ENCODE results near the gene ABAT.
A peak's percentile ranks its signal among the peaks of the same experiment; 100 is the strongest.

The ABAT gene

DNA sequence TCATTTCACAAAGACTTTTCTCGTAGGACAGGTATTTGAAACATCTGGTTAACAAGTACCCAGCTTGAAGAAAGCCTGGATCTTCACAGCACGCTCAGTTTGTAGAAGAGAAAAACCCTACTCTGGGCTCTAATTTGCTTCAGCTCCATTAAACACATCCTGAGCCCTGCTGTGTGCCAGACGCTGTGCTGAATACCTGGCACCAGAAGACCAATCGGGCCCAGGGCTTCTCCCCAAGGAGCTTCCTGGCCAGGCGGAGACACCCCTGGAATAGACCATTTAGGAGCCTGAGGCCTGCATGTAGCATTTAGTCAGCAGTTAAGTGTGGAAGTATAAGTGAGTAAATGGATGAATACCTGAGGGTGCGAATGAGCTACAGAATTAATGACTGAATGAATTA lies 8.9 kb upstream of the ABAT start:
- Mint-ChIP-seq H3K4me1 (ENCODE audit: low read depth) (no peaks in the 10 kb centered on the region), H3K9me3 (no peaks in the 10 kb centered on the region), H3K36me3 (ENCODE audit: low read depth) (no peaks in the 10 kb centered on the region), H3K27me3 (ENCODE audit: low read depth) (no peaks in the 10 kb centered on the region), H3K27ac (no peak overlapping the region), H3K4me3 (no peak overlapping the region)

DNA sequence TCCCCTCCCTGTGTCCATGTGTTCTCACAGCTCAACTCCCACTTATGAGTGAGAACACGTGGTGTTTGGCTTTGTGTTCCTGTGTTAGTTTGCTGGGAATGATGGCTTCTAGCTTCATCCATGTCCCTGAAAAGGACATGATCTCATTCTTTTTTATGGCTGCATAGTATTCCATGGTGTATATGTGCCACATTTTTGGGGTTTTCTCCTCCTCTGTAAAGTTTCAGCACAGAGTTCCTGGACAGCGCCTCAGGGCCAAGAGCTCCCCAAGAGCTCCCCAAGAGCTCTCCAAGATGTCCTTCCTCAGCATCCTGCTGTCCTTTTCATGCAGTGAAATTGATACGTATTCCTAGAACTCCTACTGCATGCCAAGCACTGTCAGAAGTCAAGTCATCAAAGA lies 6.9 kb upstream of the ABAT start:
- Mint-ChIP-seq H3K27ac (no peak overlapping the region), H3K4me3 (no peak overlapping the region), H3K36me3 (ENCODE audit: low read depth) (no peaks in the 10 kb centered on the region), H3K27me3 (ENCODE audit: low read depth) (no peaks in the 10 kb centered on the region), H3K4me1 (ENCODE audit: low read depth) (no peaks in the 10 kb centered on the region), H3K9me3 (no peaks in the 10 kb centered on the region)

GRCh38 chr16:8668113-8668512 lies 6.3 kb upstream of the ABAT start:
- H3K36me3 Mint-ChIP-seq (ENCODE audit: low read depth), result no peaks in the 10 kb centered on the region
- H3K4me3 Mint-ChIP-seq, result no peak overlapping the region

GRCh38 chr16:8669481-8669880 lies 4.9 kb upstream of the ABAT start:
- H3K4me1 Mint-ChIP-seq (ENCODE audit: low read depth), result peaks cover 7% of the 10 kb centered on the region
- H3K4me3 Mint-ChIP-seq, result no peak overlapping the region
- no peaks in the 10 kb centered on the region for H3K36me3 Mint-ChIP-seq (ENCODE audit: low read depth)
- no peaks in the 10 kb centered on the region for H3K9me3 Mint-ChIP-seq
- H3K27me3 Mint-ChIP-seq (ENCODE audit: low read depth), result no peaks in the 10 kb centered on the region
- H3K27ac Mint-ChIP-seq, result no peak overlapping the region

More at GRCh38 chr16:8668113-8668512, 6.3 kb upstream of the ABAT start:
- Mint-ChIP-seq H3K9me3 (no peaks in the 10 kb centered on the region), H3K4me1 (ENCODE audit: low read depth) (no peaks in the 10 kb centered on the region), H3K27me3 (ENCODE audit: low read depth) (no peaks in the 10 kb centered on the region), H3K27ac (no peak overlapping the region)

GRCh38 chr16:8670014-8670560 lies 4.3 kb upstream of the ABAT start:
- Mint-ChIP-seq H3K4me1 (ENCODE audit: low read depth) (peaks cover 11% of the 10 kb centered on the region), H3K9me3 (no peaks in the 10 kb centered on the region), H3K4me3 (no peak overlapping the region), H3K27ac (no peak overlapping the region), H3K27me3 (ENCODE audit: low read depth) (peaks cover 3% of the 10 kb centered on the region), H3K36me3 (ENCODE audit: low read depth) (peaks cover 2% of the 10 kb centered on the region)

DNA sequence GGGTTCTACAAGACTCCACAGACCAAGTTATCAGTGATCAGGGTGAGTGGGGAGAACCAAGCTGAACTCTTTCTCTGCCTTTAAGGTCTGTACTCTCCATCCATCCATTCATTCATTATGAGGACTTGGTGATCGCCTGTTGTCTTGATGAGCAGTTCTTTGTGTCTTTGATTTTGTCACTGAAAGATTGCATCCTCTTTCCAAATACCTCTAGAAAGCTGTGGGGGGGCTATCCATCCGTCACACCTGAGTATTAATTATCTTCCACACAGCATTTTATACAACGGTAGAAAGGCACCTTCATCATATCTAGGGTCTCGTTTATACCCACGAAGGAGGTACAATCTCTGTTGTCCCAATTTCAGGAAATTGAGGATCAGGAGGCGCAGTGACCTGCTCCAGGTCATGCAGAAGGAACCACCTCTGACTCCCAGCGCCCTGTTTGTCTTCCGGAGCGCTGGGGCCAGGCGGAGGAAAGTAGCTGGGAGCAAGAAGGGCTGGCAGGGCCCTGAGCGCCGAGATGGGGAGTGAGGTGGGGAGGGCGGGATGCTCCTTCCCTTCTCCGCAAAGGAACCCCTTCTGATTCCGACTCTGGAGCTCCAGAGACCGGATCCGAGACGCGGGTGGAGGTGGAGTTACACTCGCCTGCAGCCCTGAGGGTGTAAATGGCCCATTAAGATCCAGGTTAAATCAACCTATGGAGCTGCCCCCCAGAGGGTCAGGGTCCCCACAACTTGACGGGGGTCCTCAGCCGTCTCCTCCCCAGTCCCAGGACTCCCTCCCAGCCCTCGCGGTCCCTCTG lies 605 bp upstream of the ABAT start:
- Mint-ChIP-seq H3K36me3 (ENCODE audit: low read depth) (peaks cover 2% of the 10 kb centered on the region), H3K4me3 (peak overlapping the region; percentile 71), H3K27ac (no peak overlapping the region), H3K4me1 (ENCODE audit: low read depth) (peaks cover 20% of the 10 kb centered on the region), H3K27me3 (ENCODE audit: low read depth) (peaks cover 4% of the 10 kb centered on the region), H3K9me3 (no peaks in the 10 kb centered on the region)

- H3K36me3 Mint-ChIP-seq (ENCODE audit: low read depth), result peaks cover 3% of the 10 kb centered on the region
- peaks cover 4% of the 10 kb centered on the region for H3K27me3 Mint-ChIP-seq (ENCODE audit: low read depth)
- peak overlapping the region; percentile 92 for H3K4me3 Mint-ChIP-seq
- H3K27ac Mint-ChIP-seq, result peak overlapping the region; percentile 93
- peaks cover 20% of the 10 kb centered on the region for H3K4me1 Mint-ChIP-seq (ENCODE audit: low read depth)
- peaks cover 5% of the 10 kb centered on the region for H3K9me3 Mint-ChIP-seq
These were observed 1.1 kb downstream of the ABAT start for GRCh38 chr16:8675183-8676159.

DNA sequence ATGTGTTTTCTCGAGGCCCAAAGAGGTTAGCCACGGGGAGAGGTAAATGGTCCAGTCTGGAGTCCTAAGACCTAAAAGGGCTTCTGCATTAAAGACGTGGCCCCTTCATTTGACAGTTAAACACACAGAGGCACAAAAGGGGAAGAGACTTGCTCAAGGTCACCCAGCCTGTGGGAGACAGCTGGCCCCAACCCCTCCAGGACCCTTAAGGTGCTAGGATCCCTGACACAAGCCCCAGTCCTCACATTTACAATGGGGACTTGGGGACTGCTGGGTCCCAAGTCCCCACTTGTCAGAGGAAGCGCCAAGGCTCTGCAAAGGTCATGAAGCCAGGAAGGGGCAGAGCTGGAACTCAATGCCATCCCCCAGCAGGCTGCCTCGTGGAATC lies 1.7 kb downstream of the ABAT start:
- peaks cover 5% of the 10 kb centered on the region for H3K9me3 Mint-ChIP-seq
- H3K4me3 Mint-ChIP-seq, result peak overlapping the region; percentile 92
- H3K36me3 Mint-ChIP-seq (ENCODE audit: low read depth), result peaks cover 3% of the 10 kb centered on the region
- H3K27ac Mint-ChIP-seq, result no peak overlapping the region
- H3K4me1 Mint-ChIP-seq (ENCODE audit: low read depth), result peaks cover 20% of the 10 kb centered on the region
- peaks cover 4% of the 10 kb centered on the region for H3K27me3 Mint-ChIP-seq (ENCODE audit: low read depth)

GRCh38 chr16:8676737-8677375 lies 2.4 kb downstream of the ABAT start:
- Mint-ChIP-seq H3K4me3 (no peak overlapping the region), H3K9me3 (peaks cover 5% of the 10 kb centered on the region), H3K36me3 (ENCODE audit: low read depth) (peaks cover 3% of the 10 kb centered on the region), H3K27ac (no peak overlapping the region), H3K4me1 (ENCODE audit: low read depth) (peaks cover 20% of the 10 kb centered on the region), H3K27me3 (ENCODE audit: low read depth) (peaks cover 4% of the 10 kb centered on the region)

DNA sequence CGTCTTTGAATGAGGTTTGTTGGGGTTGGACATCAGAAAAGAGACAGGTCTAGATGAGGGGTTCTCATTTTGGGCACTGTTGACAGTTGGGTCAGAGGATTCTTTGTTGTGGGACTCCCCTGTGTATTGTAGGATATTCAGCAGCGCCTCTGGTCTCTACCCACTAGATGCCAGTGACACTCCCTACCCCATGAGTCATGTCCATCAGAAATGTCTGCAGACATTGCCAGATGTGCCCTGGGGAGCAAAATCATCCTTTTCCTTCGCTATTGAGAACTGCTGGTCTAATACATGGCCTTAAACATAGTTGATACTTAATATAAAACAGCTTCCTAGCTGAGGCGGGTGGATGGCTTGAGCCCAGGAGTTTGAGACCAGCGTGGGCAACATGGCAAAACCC lies 3.1 kb downstream of the ABAT start:
- Mint-ChIP-seq H3K4me1 (ENCODE audit: low read depth) (peaks cover 20% of the 10 kb centered on the region), H3K4me3 (no peak overlapping the region), H3K27me3 (ENCODE audit: low read depth) (peaks cover 4% of the 10 kb centered on the region), H3K27ac (no peak overlapping the region), H3K9me3 (peaks cover 5% of the 10 kb centered on the region), H3K36me3 (ENCODE audit: low read depth) (peaks cover 3% of the 10 kb centered on the region)

GRCh38 chr16:8678068-8678927 lies 3.9 kb downstream of the ABAT start:
- peaks cover 20% of the 10 kb centered on the region for H3K4me1 Mint-ChIP-seq (ENCODE audit: low read depth)
- H3K27ac Mint-ChIP-seq, result no peak overlapping the region
- peaks cover 4% of the 10 kb centered on the region for H3K27me3 Mint-ChIP-seq (ENCODE audit: low read depth)
- peaks cover 3% of the 10 kb centered on the region for H3K36me3 Mint-ChIP-seq (ENCODE audit: low read depth)
- peaks cover 5% of the 10 kb centered on the region for H3K9me3 Mint-ChIP-seq
- H3K4me3 Mint-ChIP-seq, result no peak overlapping the region

- Mint-ChIP-seq H3K27ac (no peak overlapping the region), H3K9me3 (peaks cover 5% of the 10 kb centered on the region), H3K27me3 (ENCODE audit: low read depth) (peaks cover 4% of the 10 kb centered on the region), H3K4me3 (no peak overlapping the region), H3K36me3 (ENCODE audit: low read depth) (peaks cover 3% of the 10 kb centered on the region), H3K4me1 (ENCODE audit: low read depth) (peaks cover 14% of the 10 kb centered on the region)
These were observed 4.7 kb downstream of the ABAT start for GRCh38 chr16:8679151-8679550.

DNA sequence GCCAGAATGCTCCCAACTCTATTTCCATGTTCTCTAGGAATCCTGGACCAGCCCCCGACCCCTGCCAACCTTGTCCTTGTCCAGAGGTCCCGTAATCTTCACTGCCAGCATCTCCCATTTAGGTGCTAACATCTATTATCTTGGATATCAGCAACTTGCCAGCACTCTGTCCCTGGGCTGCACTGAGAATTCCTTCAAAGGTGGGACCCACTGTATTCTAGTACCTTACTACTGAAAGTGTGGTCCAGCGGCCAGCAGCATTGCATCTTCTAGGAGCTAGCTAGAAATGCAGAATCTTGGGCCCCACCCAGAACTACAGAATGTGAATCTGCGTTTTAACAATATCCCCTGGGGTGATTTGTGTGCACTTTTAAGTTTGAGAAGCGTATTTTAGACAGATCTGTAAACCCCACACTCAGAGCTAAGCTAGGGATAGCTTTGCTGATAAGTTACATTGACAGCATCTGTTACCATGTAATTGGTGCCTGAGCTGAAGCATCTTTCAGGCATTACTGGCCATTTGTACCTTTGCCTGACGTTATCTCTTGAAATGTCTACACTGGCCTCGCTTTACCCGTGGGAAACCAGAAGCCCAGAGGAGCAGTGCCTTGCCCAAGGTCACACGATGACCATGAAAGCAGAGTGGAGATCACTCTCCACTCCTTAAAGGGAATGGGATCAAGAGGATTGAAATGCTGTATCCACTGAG lies 8.3 kb downstream of the ABAT start:
- H3K36me3 Mint-ChIP-seq (ENCODE audit: low read depth), result peaks cover 4% of the 10 kb centered on the region
- peaks cover 5% of the 10 kb centered on the region for H3K9me3 Mint-ChIP-seq
- no peak overlapping the region for H3K4me3 Mint-ChIP-seq
- H3K4me1 Mint-ChIP-seq (ENCODE audit: low read depth), result no peaks in the 10 kb centered on the region
- H3K27me3 Mint-ChIP-seq (ENCODE audit: low read depth), result no peaks in the 10 kb centered on the region
- H3K27ac Mint-ChIP-seq, result no peak overlapping the region

All from T-helper 1 cell treated with Interleukin-12 subunit alpha and Interleukin-12 subunit beta and Interleukin-4 antibody, amounts not matched to agents 30 μg/mL and 1 μg/mL, for 36 hours (primary cell).